Measurements from ENCODE around the gene LAMA3. TPM values are rescaled to one million over a fixed set of nuclear protein-coding genes. Genes with fewer than 3 reads are reported as not detected.

Gene LAMA3
- total RNA-seq, 1 experiment from 2014 or later = 5.6 TPM

GRCh38 chr18:23908827-23909226 lies 219.6 kb downstream of the LAMA3 start:
- Histone ChIP-seq H3K4me3 (replicated peaks in 1 of 2; ENCODE audit: low read depth in 1 of 2, low read length in 2 of 2) (no peak overlapping the region), H4K20me1 (ENCODE audit: insufficient read depth) (no peaks in the 10 kb centered on the region), H3K79me2 (ENCODE audit: insufficient read depth, low read length) (no peaks in the 10 kb centered on the region), H3K4me2 (ENCODE audit: low read length) (no peak overlapping the region), H3K4me1 (ENCODE audit: control insufficient read depth in 1 of 2, insufficient read depth in 2 of 2, low read length in 2 of 2) (no peaks in the 10 kb centered on the region), H3K9ac (ENCODE audit: low read length) (no peak overlapping the region), H3K36me3 (ENCODE audit: control insufficient read depth in 1 of 2, insufficient read depth in 2 of 2, low read length in 2 of 2) (no peaks in the 10 kb centered on the region), H3K9me2 (ENCODE audit: insufficient read depth) (no peaks in the 10 kb centered on the region), H3K27me3 (ENCODE audit: insufficient read depth, low read length) (no peaks in the 10 kb centered on the region), H3K9me3 (ENCODE audit: control insufficient read depth in 1 of 2, insufficient read depth in 1 of 2, low read depth in 1 of 2, low read length in 2 of 2) (no peaks in the 10 kb centered on the region), H2AFZ (ENCODE audit: low read depth, low read length, poor library complexity, severe bottlenecking) (no peak overlapping the region), H3K27ac (ENCODE audit: low read depth, low read length) (no peak overlapping the region)
- DNase-seq (ENCODE audit: low read depth, low spot score) = no peak
- ChIA-PET POLR2A (no interaction called here), CTCF (interaction anchor here (2.0 kb wide), 1 partner anchor 10 kb away, joined by 8 read pairs; no protein-coding TSS in a partner anchor), RAD21 (ENCODE audit: low non-redundant PET in 1 of 2, low total read pairs in 2 of 2, uncharacterized antibody in 2 of 2, unreplicated experiment in 2 of 2) (no interaction called here)
- no peak for ATAC-seq
- no TSS peak for BruUV-seq (replicated peaks)
- TF ChIP-seq RAD21 (IDR thresholded peaks at IDR 0.05; ENCODE audit: low read depth) = no peak
- no peak for TF ChIP-seq ZBTB33 (IDR thresholded peaks at IDR 0.05; ENCODE audit: extremely low read depth, insufficient replicate concordance, low read length)
- no peak for TF ChIP-seq SRF (IDR thresholded peaks at IDR 0.05; ENCODE audit: low read depth)
- no peak for TF ChIP-seq ATF3 (IDR thresholded peaks at IDR 0.05)
- TF ChIP-seq ZFX (IDR thresholded peaks at IDR 0.05) = no peak
- intact Hi-C loops (cut with micrococcal nuclease) = no loop called here

- Histone ChIP-seq H3K27ac (ENCODE audit: low read depth, low read length) (no peak overlapping the region), H3K27me3 (ENCODE audit: insufficient read depth, low read length) (no peaks in the 10 kb centered on the region), H3K4me2 (ENCODE audit: low read length) (no peak overlapping the region), H3K9me3 (ENCODE audit: control insufficient read depth in 1 of 2, insufficient read depth in 1 of 2, low read depth in 1 of 2, low read length in 2 of 2) (no peaks in the 10 kb centered on the region), H3K9ac (ENCODE audit: low read length) (no peak overlapping the region), H3K36me3 (ENCODE audit: control insufficient read depth in 1 of 2, insufficient read depth in 2 of 2, low read length in 2 of 2) (no peaks in the 10 kb centered on the region), H3K4me1 (ENCODE audit: control insufficient read depth in 1 of 2, insufficient read depth in 2 of 2, low read length in 2 of 2) (no peaks in the 10 kb centered on the region), H3K9me2 (ENCODE audit: insufficient read depth) (no peaks in the 10 kb centered on the region), H3K4me3 (replicated peaks in 1 of 2; ENCODE audit: low read depth in 1 of 2, low read length in 2 of 2) (no peak overlapping the region), H2AFZ (ENCODE audit: low read depth, low read length, poor library complexity, severe bottlenecking) (no peak overlapping the region), H4K20me1 (ENCODE audit: insufficient read depth) (no peaks in the 10 kb centered on the region), H3K79me2 (ENCODE audit: insufficient read depth, low read length) (no peaks in the 10 kb centered on the region)
- ChIA-PET POLR2A (no interaction called here), RAD21 (ENCODE audit: low non-redundant PET in 1 of 2, low total read pairs in 2 of 2, uncharacterized antibody in 2 of 2, unreplicated experiment in 2 of 2) (no interaction called here), CTCF (interaction anchor here (2.0 kb wide), 1 partner anchor 9 kb away, joined by 8 read pairs; no protein-coding TSS in a partner anchor)
- TF ChIP-seq ZNF274 (IDR thresholded peaks at IDR 0.05; ENCODE audit: low read depth, low read length) = no peak
- TF ChIP-seq REST (IDR thresholded peaks at IDR 0.05; ENCODE audit: low read depth) = no peak
- TF ChIP-seq JUND (IDR thresholded peaks at IDR 0.05) = no peak
- no peak for TF ChIP-seq CBX3 (IDR thresholded peaks at IDR 0.05; ENCODE audit: low read depth)
- no peak for TF ChIP-seq SP1 (IDR thresholded peaks at IDR 0.05; ENCODE audit: low read depth)
- no peak for TF ChIP-seq ZFX (IDR thresholded peaks at IDR 0.05)
- TF ChIP-seq ZBTB33 (IDR thresholded peaks at IDR 0.05; ENCODE audit: extremely low read depth, insufficient replicate concordance, low read length) = no peak
- no peak for TF ChIP-seq POLR2A (IDR thresholded peaks at IDR 0.05; ENCODE audit: borderline replicate concordance, extremely low read depth, insufficient read depth, insufficient read length)
- TF ChIP-seq RAD21 (IDR thresholded peaks at IDR 0.05; ENCODE audit: low read depth) = no peak
- no peak for DNase-seq (ENCODE audit: low read depth, low spot score)
- BruUV-seq (replicated peaks) = no TSS peak
- no peak for ATAC-seq
- intact Hi-C loops (cut with micrococcal nuclease) = no loop called here
Observed at GRCh38 chr18:23910032-23910431, 220.8 kb downstream of the LAMA3 start.

Data from HCT116 (cell line).